HG03108 (cell line): ENCODE results near the gene KITLG.
"Not testable (repeated sequence)": the region's sequence is repeated elsewhere in the genome, so short reads cannot be mapped to it uniquely, and the experiment has no call there.

Experiments
- ATAC-seq: cut with Tn5 transposase; IDR thresholded peaks from one replicate; pipeline ENCODE4 v1.9.1; 2021; ENCODE audit warnings: moderate library complexity; ENCODE audit not compliant: unreplicated experiment

KITLG gene

DNA sequence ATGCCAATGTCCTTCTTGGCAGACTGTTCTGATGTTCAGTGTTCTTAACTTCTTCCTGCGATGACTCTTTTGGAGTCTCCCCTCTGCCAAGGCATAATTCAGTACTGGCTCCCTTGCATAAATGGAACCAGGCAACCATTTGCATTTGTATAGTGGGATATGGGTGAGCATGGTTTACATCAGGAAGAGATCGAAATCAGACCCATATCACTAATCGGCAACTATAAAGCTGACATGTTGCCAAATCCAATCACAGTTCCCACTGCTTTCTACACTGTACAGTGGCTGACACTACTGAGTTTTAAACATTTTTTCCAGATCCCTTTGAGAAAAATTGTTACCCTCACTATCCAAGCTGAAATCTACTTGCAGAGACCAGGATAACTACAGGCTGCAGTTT lies 83.8 kb downstream of the KITLG start:
- ATAC-seq: no peak

DNA sequence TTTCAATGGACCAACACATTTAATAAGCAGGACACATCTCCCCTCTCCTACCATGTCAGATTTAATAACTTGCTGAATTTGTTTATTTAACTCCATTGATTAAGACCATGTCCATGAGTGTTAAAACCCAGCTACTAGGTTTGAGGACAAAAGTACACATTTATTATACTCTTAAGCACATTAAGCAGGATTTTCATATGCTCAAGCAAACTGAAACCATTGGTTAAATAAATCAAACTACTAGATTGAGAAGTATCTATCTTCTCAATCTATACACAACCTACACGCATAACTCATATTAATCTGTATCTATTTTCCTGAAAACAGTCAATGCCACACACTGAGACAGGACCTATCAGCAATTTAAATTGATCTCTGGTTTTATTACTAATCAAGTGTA lies 85.2 kb downstream of the KITLG start:
- ATAC-seq: no peak

DNA sequence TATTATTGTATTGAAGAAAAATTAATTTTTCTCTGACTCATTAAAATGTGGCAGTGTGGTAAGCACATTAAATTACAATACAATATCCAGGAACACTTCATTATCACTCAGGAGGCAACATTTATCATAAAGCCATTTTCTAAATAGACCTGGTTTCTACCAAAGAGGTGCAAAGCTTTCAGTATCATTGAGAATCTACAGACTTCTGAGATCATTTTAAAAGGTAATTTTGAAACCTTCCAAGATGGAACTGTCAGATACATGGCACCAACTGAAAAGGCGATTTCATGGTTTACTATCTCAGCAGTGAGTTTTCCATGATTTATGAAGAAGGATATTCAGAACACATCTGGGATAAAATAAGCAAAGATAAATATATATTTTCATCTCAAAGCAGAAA lies 85.8 kb downstream of the KITLG start:
- ATAC-seq: no peak

DNA sequence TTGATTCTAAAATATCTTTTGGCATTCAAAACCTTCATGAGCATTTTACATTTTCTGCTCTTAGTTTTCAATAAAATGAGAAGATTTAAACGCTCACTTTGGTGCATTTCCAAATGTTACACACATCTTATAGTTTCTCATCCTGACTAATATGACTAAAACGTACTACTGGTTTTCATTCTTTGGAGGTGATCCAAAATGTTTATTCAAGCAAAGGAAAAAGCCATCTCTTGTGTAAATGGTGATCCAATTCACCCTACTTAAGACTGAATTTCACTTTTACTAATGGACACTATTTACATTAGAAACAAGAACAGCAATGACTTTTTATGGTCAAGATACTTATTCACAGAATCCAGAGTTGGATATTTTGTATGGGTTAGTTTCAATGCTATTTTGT lies 86.6 kb downstream of the KITLG start:
- ATAC-seq: no peak

DNA sequence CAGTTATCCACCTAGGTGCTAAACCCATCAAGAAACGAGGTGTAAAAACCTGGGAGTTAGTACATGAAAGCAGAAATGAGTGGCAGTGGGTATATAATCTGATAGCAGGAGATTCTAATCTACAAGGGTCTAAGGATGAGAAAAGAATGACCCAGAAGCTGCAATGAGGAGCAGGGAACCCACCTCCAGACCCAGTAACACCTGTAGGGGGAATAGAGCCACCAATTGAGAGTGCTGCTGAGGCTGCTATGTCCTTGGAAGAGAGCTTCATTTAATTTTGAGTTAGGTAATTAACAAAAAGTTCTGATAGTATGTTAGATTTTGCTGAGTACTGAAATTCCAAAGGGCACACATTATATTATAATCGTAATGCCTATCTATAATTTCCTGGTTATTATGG lies 89.8 kb downstream of the KITLG start:
- no peak for ATAC-seq

DNA sequence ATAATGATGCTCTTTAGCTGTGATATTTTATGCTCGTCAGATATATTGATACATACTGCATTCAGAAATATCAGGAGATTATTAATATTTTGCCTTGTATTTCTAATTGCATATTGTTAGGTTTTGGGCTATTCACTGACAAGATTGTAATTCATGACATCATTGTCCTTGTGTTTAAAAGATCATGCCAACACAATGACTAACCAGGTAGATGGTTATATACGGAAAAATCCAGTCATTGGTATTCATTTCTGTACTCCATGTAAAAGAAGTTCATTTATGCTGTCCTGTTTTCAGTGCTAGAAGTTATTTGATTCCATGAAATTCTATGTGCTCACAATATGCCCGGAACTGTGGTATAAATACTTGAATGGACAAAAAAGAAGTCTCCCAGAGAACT lies 107.5 kb downstream of the KITLG start:
- ATAC-seq: no peak

DNA sequence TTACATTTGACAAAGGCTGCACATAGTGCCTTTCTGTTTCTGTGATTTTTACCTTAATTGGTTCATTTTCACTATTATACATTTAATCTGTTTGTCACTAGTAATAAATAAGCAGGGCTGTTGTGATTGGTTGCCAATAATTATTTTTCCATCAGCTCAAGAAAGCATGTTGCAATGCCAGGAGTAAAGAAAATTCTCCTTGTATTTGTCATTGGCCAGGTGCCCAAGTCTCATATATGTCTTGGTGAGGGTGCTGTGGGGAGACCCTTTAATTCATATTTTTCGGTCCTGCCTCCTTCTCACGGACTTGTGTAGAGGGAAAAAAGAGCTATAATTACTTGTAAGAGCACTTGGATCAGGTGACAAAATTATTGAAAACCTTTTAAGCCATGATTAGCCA lies 108.0 kb downstream of the KITLG start:
- ATAC-seq: no peak

DNA sequence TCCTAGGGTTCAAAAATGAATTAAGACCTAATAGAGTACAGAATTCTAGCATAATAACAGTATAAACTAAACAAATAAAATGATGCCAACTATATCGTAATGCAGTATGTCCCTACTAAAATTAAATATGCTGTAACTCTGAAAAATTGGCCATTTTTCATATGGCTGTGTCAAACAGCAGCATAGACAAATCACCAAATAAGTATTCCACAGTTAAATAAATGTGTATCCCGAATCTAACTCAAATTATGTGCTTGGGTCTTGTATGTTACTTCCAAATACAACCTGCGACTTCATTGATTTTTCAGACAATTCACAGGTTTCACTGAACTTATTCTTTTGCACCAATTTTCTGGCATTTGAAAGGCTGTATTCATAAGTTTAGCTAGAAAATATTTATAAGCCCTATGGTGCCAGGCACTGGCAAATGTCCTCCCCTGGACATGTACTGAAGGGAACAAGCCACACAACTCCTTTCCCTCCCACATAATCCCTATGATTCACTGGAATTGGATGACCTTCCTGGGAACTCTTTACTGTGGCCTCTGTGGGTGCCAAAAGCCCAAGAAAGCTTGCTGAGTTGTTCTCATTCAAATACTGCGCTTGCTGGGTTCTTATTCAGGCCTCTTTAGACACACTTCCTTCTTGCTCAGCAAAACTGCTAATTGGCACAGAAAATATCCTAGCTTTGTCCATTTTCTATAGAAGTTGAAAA lies 108.8 kb downstream of the KITLG start:
- ATAC-seq: no peak

DNA sequence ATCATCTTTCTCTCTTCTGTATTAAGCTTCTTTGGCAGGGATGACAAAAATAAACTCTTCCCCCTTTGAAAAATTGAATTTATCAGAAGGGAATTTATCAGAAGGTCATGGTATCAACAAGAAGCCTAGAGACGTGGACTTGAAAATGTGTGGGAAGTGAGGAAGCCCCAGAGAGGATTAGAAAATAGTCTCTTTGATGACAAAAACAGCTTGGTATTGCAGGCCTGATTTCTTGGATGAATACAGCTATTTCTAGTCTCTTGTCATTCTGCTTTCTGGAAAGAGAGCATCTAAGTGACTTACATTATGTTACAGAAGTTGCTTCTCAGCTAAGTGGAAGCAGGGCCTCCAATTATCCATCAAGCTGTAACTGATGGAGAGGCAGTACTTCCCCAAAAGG lies 111.1 kb downstream of the KITLG start:
- no peak for ATAC-seq

DNA sequence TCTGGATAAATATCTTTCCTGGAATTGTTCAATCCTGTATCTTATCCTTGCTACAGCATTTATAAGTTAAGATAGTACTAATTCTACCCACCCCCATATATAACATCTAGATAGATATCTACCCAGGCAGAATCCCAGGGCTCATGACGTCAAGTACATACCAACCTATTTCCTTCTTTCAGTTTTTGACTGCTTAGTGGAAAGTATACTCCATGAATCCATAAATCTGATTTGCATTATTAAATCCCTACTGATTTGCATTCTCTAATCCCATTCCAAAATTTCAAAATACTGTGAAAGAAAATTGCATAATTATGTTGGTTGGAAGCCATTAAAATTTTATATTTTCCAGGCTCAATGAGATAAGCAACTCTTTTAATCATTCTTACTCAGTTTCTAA lies 111.7 kb downstream of the KITLG start:
- no peak for ATAC-seq

DNA sequence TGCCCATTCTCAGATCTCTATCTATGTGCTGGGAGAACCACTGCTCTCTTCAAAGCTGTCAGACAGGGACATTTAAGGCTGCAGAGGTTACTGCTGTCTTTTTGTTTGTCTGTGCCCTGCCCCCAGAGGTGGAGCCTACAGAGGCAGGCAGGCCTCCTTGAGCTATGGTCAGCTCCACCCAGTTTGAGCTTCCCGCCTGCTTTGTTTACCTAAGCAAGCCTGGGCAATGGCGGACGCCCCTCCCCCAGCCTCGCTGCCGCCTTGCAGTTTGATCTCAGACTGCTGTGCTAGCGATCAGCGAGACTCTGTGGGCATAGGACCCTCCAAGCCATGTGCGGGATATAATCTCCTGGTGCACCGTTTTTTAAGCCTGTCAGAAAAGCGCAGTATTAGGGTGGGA lies 113.6 kb downstream of the KITLG start:
- not testable (repeated sequence) for ATAC-seq

DNA sequence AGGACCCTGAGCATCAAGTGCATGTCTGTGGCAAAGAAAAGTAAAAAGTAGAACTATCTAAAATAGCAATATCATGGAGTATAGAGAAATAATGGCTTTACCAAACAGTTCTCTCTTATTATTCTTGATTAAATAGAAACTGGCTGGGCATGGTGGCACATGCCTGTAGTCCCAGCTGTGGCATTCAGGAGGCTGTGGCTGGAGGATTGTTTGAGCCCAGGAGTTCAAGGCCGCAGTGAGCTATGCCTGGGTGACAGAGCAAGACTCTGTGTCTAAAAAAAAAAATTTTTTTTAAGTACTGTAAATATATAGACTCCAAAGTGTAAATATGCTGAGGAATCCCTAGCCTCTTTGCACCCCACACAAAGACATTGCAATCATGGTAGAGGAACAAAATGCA lies 121.9 kb downstream of the KITLG start:
- no peak for ATAC-seq

DNA sequence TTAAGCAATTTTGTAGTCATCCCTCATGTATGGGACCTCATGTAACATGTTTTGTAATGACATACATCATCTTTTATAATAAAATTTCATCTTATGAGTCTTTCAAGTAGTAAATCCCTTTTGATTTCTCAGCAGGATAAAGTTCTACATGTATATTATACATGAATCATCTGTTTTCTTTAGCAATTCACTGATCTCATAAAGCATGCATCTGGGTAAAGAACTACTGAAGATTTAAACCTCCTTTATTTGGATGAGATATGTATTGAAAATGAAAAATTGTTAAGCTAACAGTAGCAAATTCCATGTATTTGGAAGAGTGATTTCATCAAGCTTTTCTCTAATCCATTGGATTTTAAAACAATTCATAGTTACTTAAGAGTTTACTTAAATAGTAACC lies 126.9 kb downstream of the KITLG start:
- ATAC-seq: no peak

DNA sequence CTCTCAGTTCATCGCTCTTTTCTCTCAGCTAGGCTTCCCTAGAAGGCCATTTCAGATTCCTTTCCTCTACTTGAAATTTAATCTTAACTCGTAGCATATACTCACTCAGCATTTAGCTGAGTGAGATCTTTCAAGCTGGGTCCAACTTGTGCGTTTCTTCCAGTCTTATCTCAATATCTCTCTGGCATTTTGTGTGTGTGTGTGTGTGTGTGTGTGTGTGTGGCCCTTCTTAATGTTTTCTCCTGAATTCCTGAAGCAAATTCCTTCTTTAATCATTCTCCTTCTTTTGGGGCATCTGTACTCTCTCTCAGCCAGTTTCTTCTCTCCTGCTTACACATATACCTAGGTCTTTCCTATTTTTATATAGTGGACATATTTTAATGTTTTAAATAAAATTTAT lies 129.1 kb downstream of the KITLG start:
- no peak for ATAC-seq

DNA sequence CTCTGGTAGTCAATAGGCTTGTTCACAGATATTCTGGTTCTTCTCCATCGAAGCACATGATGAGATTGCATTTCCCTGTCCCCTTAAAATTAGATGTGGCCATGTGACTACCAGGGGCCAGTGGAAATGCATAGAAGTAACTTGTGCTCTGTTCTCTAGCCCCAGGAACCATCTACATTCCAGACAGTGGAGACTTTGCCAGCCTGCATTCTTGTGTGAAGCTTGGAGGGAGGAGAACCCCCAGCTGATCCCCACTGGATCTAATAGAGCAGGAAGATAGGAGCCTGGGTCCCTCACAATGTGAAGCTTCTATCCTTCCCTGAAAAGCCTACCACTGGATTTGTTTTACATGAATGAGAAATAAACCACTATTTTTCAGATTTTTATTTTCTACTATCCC lies 130.1 kb downstream of the KITLG start:
- ATAC-seq: no peak

DNA sequence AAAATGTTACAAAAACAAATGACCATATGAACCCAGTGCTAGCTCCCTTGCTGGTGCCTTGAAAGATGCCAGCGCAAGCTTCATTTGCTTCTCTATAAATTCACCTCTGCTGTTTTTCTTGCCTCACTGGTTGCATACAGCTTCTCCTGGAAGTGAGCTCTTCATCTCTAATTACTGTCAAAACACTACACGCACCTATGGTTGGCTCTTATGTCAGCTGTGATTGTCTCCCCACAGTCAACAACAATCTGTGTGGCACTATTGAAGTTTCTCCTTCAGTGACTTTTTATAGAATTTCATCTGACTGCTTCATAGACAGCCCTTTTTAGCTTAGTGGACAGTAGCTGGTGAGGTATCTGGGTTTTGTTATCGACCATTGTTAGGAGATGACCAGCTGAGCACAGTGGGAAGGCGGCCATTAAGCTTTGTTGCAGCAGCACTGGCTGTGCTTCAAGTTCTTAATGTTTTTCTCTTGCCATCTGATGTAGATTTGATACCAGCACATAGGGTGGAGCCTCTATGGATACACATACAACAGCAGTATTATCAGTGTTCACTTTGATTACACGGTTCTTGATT lies 131.8 kb downstream of the KITLG start:
- ATAC-seq: no peak

DNA sequence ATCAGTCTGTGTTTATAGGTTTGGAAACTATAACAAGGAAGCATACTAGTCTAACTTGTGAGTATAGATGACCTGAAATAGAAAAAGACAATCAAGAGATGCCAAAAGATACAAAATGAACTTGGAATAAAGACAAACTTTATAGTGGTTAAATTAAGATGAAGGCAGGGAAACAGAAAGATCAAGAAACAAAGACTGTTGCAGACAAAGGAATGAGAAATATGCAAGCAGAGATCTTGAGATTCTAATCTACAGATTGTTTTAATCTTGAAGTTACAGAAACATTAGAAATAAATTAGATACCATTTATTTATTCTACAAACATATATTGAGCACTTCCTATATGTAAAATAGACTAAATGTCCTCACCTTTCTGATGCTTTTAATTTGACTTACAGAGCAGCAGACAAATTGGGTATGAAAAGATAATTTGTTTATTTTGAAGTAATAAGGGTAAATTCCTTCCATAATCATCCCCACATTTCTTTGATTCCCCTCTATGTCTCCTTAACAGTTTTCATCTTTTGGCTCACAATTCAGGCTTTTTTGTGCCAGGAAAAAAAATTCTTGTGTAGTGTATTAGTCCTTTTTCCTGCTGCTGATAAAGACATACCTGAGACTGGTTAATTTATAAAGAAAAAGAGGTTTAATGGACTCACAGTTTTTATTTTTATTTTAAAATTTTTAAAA lies 134.4 kb downstream of the KITLG start:
- no peak for ATAC-seq

DNA sequence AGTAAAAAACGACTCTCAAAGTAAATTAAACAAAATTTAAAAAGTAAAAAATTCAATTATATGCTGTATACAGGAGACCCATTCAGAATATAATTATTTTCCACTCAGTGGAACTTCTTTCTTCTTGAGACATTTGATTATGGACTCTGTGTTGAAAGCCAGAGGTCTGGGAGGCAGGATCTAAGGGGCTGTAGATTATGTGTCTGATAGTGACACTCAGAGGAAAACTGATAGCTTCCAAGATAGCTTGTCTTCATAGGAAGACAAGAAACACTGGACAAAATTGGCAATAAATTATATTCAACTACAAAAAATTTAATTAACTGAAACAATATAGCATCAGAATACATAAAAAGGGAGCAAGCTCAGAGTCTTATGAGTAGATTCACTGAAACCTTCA lies 135.8 kb downstream of the KITLG start:
- no peak for ATAC-seq
